ENCODE results near the gene FMOD. TPM values are rescaled to one million over a fixed set of nuclear protein-coding genes. Genes with fewer than 3 reads are reported as not detected.
A peak's percentile ranks its signal among the peaks of the same experiment; 100 is the strongest.

The FMOD gene
- total and polyA plus RNA-seq, 4 donors: 16.5 to 93.4 (median 32.8) TPM

DNA sequence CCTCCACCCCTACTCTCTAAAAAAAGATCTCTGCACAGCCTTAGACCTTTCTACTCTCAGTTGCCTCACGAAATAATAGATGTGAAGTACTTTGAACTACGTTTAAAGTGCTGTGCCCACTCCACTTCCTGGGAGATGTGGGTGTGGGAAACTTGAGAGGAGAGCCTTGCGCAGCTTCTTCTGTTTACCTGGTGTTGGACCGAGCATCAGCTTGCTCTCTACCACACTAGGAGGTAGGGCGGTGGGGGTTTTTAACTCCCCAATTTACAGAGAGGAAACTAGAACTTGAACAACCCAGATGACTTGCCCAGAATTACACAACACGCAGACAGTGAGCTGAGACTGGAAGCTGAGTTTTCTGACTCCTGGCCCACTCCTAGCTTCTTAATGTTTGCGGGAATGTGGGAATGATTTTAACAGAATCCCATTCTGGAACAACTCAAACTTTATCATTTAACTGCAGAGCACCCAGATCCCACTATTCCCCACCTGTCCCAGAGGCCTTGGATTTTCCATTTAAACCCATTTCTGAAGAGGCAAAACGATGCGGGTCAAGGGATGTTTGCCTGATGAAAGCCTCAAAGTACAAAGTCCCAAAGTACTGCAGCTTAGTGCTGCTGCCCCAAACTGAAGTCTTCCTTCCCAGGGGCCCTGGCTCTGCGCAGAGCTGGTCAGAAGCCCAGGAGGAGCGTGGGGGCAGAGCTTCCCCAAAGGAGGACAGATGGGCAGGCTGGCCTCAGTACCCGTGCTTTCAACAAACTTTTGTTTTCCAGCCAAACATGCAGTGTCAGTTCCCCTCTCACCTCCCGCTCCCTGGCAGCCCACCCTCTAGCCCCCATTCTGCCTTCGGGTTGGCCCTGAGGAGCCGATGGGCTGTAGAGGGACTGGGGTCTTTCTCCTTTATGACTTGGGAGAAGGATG is 26.6 kb downstream of the FMOD start:
- WGBS, 2 donors: 43 to 46% methylated on average over 15 of the region's 15 CpGs
- Histone ChIP-seq H3K36me3 (ENCODE audit: control insufficient read depth in 4 of 4, insufficient read depth in 4 of 4, low read length in 4 of 4) (no peaks in the 10 kb centered on the region), H3K9ac (ENCODE audit: insufficient read depth in 1 of 2, low read length in 2 of 2) (no peak overlapping the region), H3K27ac (ENCODE audit: low read depth in 1 of 2, low read length in 1 of 2) (peak overlapping the region; percentile 18 to 85), H3K4me1 (ENCODE audit: control insufficient read depth in 5 of 5, insufficient read depth in 5 of 5, low read length in 5 of 5) (peaks cover 11 to 56% (median 36%) of the 10 kb centered on the region in 5 donors), H3K9me3 (ENCODE audit: control insufficient read depth in 4 of 4, insufficient read depth in 3 of 4, low read length in 3 of 4) (no peaks in the 10 kb centered on the region), H3K4me3 (no peak overlapping the region), H3K27me3 (ENCODE audit: control insufficient read depth in 3 of 3, insufficient read depth in 3 of 3, low read length in 2 of 3) (no peaks in the 10 kb centered on the region)
- ATAC-seq (ENCODE audit: insufficient read depth, low FRiP score): peak; percentile 6
- TF ChIP-seq, protein P1, sequence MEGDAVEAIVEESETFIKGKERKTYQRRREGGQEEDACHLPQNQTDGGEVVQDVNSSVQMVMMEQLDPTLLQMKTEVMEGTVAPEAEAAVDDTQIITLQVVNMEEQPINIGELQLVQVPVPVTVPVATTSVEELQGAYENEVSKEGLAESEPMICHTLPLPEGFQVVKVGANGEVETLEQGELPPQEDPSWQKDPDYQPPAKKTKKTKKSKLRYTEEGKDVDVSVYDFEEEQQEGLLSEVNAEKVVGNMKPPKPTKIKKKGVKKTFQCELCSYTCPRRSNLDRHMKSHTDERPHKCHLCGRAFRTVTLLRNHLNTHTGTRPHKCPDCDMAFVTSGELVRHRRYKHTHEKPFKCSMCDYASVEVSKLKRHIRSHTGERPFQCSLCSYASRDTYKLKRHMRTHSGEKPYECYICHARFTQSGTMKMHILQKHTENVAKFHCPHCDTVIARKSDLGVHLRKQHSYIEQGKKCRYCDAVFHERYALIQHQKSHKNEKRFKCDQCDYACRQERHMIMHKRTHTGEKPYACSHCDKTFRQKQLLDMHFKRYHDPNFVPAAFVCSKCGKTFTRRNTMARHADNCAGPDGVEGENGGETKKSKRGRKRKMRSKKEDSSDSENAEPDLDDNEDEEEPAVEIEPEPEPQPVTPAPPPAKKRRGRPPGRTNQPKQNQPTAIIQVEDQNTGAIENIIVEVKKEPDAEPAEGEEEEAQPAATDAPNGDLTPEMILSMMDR (IDR thresholded peaks at IDR 0.05; ENCODE audit: control extremely low read depth, extremely low read depth): no peak
- peak in 2 of 3 donors; percentile 50 to 71 for DNase-seq

DNA sequence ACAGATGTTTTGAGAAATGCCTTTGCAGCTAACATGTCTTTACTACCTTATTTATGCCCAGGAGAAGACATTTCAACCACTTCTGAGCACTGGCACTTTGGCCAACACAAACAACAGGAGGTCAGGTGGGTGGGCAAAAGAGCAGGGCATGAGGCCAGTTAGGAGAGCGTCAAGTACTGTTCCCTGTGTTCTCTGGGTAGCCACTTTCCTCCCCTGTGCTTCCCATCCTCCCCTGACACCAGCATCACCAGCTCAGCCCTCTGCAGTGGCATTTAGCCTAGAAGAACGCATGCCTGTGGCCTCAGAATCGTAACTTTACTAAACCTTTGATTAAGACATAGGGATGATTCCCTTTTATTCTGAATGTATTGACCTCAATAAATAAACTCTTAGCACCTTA is 27.3 kb downstream of the FMOD start:
- Histone ChIP-seq H3K27ac (ENCODE audit: low read depth in 1 of 2, low read length in 1 of 2) (peak overlapping the region in 1 of 2 donors; percentile 71), H3K9me3 (ENCODE audit: control insufficient read depth in 4 of 4, insufficient read depth in 3 of 4, low read length in 3 of 4) (no peaks in the 10 kb centered on the region), H3K9ac (ENCODE audit: insufficient read depth in 1 of 2, low read length in 2 of 2) (no peak overlapping the region), H3K4me1 (ENCODE audit: control insufficient read depth in 5 of 5, insufficient read depth in 5 of 5, low read length in 5 of 5) (peaks cover 11 to 56% (median 36%) of the 10 kb centered on the region in 5 donors), H3K36me3 (ENCODE audit: control insufficient read depth in 4 of 4, insufficient read depth in 4 of 4, low read length in 4 of 4) (no peaks in the 10 kb centered on the region), H3K4me3 (no peak overlapping the region), H3K27me3 (ENCODE audit: control insufficient read depth in 3 of 3, insufficient read depth in 3 of 3, low read length in 2 of 3) (no peaks in the 10 kb centered on the region)
- WGBS, 2 donors: 65 to 70% methylated on average over 3 of the region's 3 CpGs
- no peak for ATAC-seq (ENCODE audit: insufficient read depth, low FRiP score)
- DNase-seq: no peak
- TF ChIP-seq, protein P1 (IDR thresholded peaks at IDR 0.05; ENCODE audit: control extremely low read depth, extremely low read depth): no peak

DNA sequence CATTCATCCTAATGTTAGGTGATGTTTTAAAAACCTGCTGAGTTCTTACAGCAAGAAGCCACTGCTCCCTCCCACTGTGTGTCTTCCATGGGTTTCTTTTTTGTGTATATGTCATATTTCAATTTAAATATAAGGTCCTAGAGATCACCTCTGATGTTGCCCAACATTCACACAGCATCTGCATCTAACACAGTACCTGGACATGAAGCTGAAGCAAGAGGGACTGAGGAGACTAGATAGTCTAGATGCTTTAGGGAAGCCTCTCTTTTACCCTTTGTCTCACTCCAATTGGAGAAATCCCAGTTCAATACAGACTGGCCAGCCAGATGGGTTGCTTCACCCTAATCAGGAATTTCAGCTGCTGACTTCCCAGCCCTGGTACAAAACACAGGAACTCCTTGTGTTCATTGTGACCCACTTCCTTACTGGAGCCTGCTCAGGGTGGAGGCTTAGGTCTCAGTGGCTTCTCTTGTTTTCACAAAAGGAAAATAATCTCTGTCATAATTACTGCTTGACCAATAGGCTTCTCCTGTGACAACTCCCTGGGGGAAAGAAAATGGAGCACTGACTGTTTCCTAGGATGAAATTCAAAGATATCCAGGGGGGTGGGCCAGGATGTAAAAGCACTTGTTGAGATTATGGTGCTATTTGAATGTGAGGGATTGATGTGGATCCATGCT is 28.3 kb downstream of the FMOD start:
- H3K27me3 ChIP-seq (ENCODE audit: control insufficient read depth in 3 of 3, insufficient read depth in 3 of 3, low read length in 2 of 3): no peaks in the 10 kb centered on the region
- no peaks in the 10 kb centered on the region for H3K9me3 ChIP-seq (ENCODE audit: control insufficient read depth in 4 of 4, insufficient read depth in 3 of 4, low read length in 3 of 4)
- H3K27ac ChIP-seq (ENCODE audit: low read depth in 1 of 2, low read length in 1 of 2): peak overlapping the region; percentile 36 to 71
- peak in 1 of 3 donors; percentile 57 for DNase-seq
- H3K4me1 ChIP-seq (ENCODE audit: control insufficient read depth in 5 of 5, insufficient read depth in 5 of 5, low read length in 5 of 5): peaks cover 11 to 52% (median 32%) of the 10 kb centered on the region in 5 donors
- H3K9ac ChIP-seq (ENCODE audit: insufficient read depth in 1 of 2, low read length in 2 of 2): no peak overlapping the region
- no peaks in the 10 kb centered on the region for H3K36me3 ChIP-seq (ENCODE audit: control insufficient read depth in 4 of 4, insufficient read depth in 4 of 4, low read length in 4 of 4)
- H3K4me3 ChIP-seq: no peak overlapping the region
- ATAC-seq (ENCODE audit: insufficient read depth, low FRiP score): no peak
- TF ChIP-seq, protein P1 (IDR thresholded peaks at IDR 0.05; ENCODE audit: control extremely low read depth, extremely low read depth): no peak

Data from lung (tissue), 12 donors.